Upper lobe of left lung (tissue), 4 donors: ENCODE measurements around the gene EXOC1L.

Experiments used
- CTCF ChIP-seq, 6 experiments: fragments of 450-650 bp in 4 of 6; fragments of 200-600 bp in 2 of 6; sonication (generic) in 2 of 6; IDR thresholded peaks; one replicate each; pipeline ENCODE4 v1.5.1; 2016 to 2019; ENCODE audit warnings: antibody characterized with exemption in 6 of 6
- POLR2A ChIP-seq, 4 donors: fragments of 450-650 bp; IDR thresholded peaks; one replicate each; pipeline ENCODE4 v1.5.1; 2016 to 2017; ENCODE audit warnings: antibody characterized with exemption in 4 of 4, mild to moderate bottlenecking in 2 of 4

GRCh38 chr4:55853484-55854046 lies 34.0 kb downstream of the EXOC1L start, which contains the start of gene EXOC1:
- peak in 3 of 4 donors; percentile 31 to 75 (median 74) for TF ChIP-seq POLR2A (IDR thresholded peaks at IDR 0.05)
- TF ChIP-seq CTCF (IDR thresholded peaks at IDR 0.05), result no peak
